ENCODE data around the gene VPS29. TPM values are rescaled to one million over a fixed set of nuclear protein-coding genes. Genes with fewer than 3 reads are reported as not detected.

Gene VPS29
- total and polyA plus RNA-seq, 2 experiments from 2014 or later = 39.1 to 115 TPM

- TF ChIP-seq REST (IDR thresholded peaks at IDR 0.05; ENCODE audit: unreplicated experiment) (no peak), NANOG (IDR thresholded peaks at IDR 0.05; ENCODE audit: borderline replicate concordance) (no peak), EZH2phosphoT487 (IDR thresholded peaks at IDR 0.05; ENCODE audit: unreplicated experiment) (no peak), STAT1 (IDR thresholded peaks at IDR 0.05; ENCODE audit: unreplicated experiment) (no peak), POLR2AphosphoS5 (IDR thresholded peaks at IDR 0.05; ENCODE audit: low read depth) (no peak), ETS1 (IDR thresholded peaks at IDR 0.05) (no peak), ZNF331 (CRISPR knock-in tag; IDR thresholded peaks at IDR 0.05; ENCODE audit: low read depth) (no peak)
Observed at GRCh38 chr12:110536834-110537604, 35.1 kb upstream of the VPS29 start (continued).

- TF ChIP-seq STAT1 (IDR thresholded peaks at IDR 0.05; ENCODE audit: unreplicated experiment) (no peak), ZNF462 (CRISPR knock-in tag; IDR thresholded peaks at IDR 0.05) (no peak)
- H3K4me1 Mint-ChIP-seq = peaks cover 7% of the 10 kb centered on the region; the same call in 2 of the 3 replicates
- H3K9me3 Mint-ChIP-seq = no peaks in the 10 kb centered on the region
- no peak overlapping the region for H3K4me3 Mint-ChIP-seq
- H3K27ac Mint-ChIP-seq = no peak overlapping the region
- Histone ChIP-seq H2AFZ (no peak overlapping the region), H3K4me1 (ENCODE audit: insufficient read depth) (no peaks in the 10 kb centered on the region), H3K36me3 (ENCODE audit: insufficient read depth) (peaks cover 19% of the 10 kb centered on the region), H3K4me3 (no peak overlapping the region), H3F3A (replicated peaks; ENCODE audit: low read depth) (no peaks in the 10 kb centered on the region), H3K27me3 (ENCODE audit: insufficient read depth) (no peaks in the 10 kb centered on the region), H3K79me2 (replicated peaks; ENCODE audit: insufficient read depth) (no peaks in the 10 kb centered on the region), H3K4me2 (no peak overlapping the region), H3K9me2 (ENCODE audit: insufficient read depth) (no peaks in the 10 kb centered on the region), H3K27ac (ENCODE audit: low read depth) (no peak overlapping the region; the same call in 1 of the 2 replicates), H4K20me1 (replicated peaks; ENCODE audit: insufficient read depth) (peaks cover 10% of the 10 kb centered on the region)
- H3K27me3 Mint-ChIP-seq (ENCODE audit: insufficient read depth, low read depth, poor library complexity) = no peaks in the 10 kb centered on the region
- peaks cover 18% of the 10 kb centered on the region for H3K36me3 Mint-ChIP-seq (ENCODE audit: low read depth)
- DNase-seq (ENCODE audit: low spot score) = no peak
- ATAC-seq = no peak
Observed at GRCh38 chr12:110534811-110535210, 32.9 kb upstream of the VPS29 start.
